Urinary bladder (tissue), 4 donors: Measurements from ENCODE around the gene POLRMT. TPM values are rescaled to one million over a fixed set of nuclear protein-coding genes. Genes with fewer than 3 reads are reported as not detected.
"Not testable (repeated sequence)": the region's sequence is repeated elsewhere in the genome, so short reads cannot be mapped to it uniquely, and the experiment has no call there.

Experiments
- DNase-seq: peaks from one replicate; pipeline ENCODE4 v3.0.0-alpha.2; 2015; ENCODE audit errors: extremely low spot score
- H3K27ac ChIP-seq: one replicate; pipeline ENCODE4 v1.5.1; 2013; ENCODE audit warnings: low read depth, mild to moderate bottlenecking, moderate library complexity
- H3K36me3 ChIP-seq: one replicate; pipeline ENCODE4 v1.6.1; 2013; ENCODE audit warnings: mild to moderate bottlenecking, moderate library complexity; ENCODE audit not compliant: insufficient read depth
- H3K4me1 ChIP-seq: one replicate; pipeline ENCODE4 v1.6.1; 2013; ENCODE audit warnings: mild to moderate bottlenecking, moderate library complexity; ENCODE audit not compliant: insufficient read depth
- H3K4me3 ChIP-seq: one replicate; pipeline ENCODE4 v1.5.1; 2013; ENCODE audit warnings: low read depth, low read length
- WGBS: extraction: QIAGEN DNeasy Blood & Tissue Kit; methylation state at CpG from one replicate; pipeline ENCODE4 v1.1.7; 2013; 5-methylcytosine and 5-hydroxymethylcytosine counted together
- polyA plus RNA-seq: library from polyadenylated mRNA; stranded (reverse); fragments of 200-250 nt; gene quantifications from one replicate; pipeline ENCODE4 v1.2.3, GENCODE V29; 2013
- total RNA-seq: library from RNA; depleted of rRNA; stranded (reverse); fragments of >200 nt; gene quantifications from one replicate; pipeline ENCODE4 v1.2.3, GENCODE V29; 2014
- donor health status: healthy with polysubstance abuse.
- donor health status: healthy.

The POLRMT gene
- total and polyA plus RNA-seq, 2 donors: 10.3 to 44.6 TPM

- Histone ChIP-seq H3K36me3 (no peaks in the 10 kb centered on the region), H3K4me3 (peak overlapping the region; percentile 41)
- 19% methylated on average over 54 of the region's 54 CpGs for WGBS
These were observed 44.3 kb downstream of the POLRMT start for GRCh38 chr19:588741-589692.

GRCh38 chr19:588093-588740 lies 45.1 kb downstream of the POLRMT start:
- no peaks in the 10 kb centered on the region for H3K36me3 ChIP-seq
- WGBS: 8% methylated on average over 41 of the region's 41 CpGs
- no peak overlapping the region for H3K4me3 ChIP-seq
- H3K27ac ChIP-seq: no peak overlapping the region
- peaks cover 3% of the 10 kb centered on the region for H3K4me1 ChIP-seq
- no peak for DNase-seq

More at GRCh38 chr19:588741-589692, 44.3 kb downstream of the POLRMT start:
- Histone ChIP-seq H3K4me1 (peaks cover 3% of the 10 kb centered on the region), H3K27ac (no peak overlapping the region)
- DNase-seq: no peak

GRCh38 chr19:585551-586110 lies 47.7 kb downstream of the POLRMT start:
- Histone ChIP-seq H3K4me1 (peaks cover 3% of the 10 kb centered on the region), H3K27ac (no peak overlapping the region), H3K36me3 (no peaks in the 10 kb centered on the region), H3K4me3 (no peak overlapping the region)
- WGBS: 65% methylated on average over 10 of the region's 10 CpGs
- no peak for DNase-seq

- H3K36me3 ChIP-seq, H3K27ac ChIP-seq, DNase-seq, H3K4me1 ChIP-seq, H3K4me3 ChIP-seq: not testable (repeated sequence)
- 86% methylated on average over 34 of the region's 34 CpGs for WGBS
These were observed 48.2 kb downstream of the POLRMT start for GRCh38 chr19:585146-585545.

GRCh38 chr19:584240-585001 lies 48.9 kb downstream of the POLRMT start:
- 24% methylated on average over 38 of the region's 38 CpGs for WGBS
- H3K27ac ChIP-seq: no peak overlapping the region
- peaks cover 1% of the 10 kb centered on the region for H3K4me1 ChIP-seq
- no peaks in the 10 kb centered on the region for H3K36me3 ChIP-seq
- H3K4me3 ChIP-seq: no peak overlapping the region
- no peak for DNase-seq

- 73% methylated on average over 5 of the region's 5 CpGs for WGBS
- H3K4me1 ChIP-seq: no peaks in the 10 kb centered on the region
- no peaks in the 10 kb centered on the region for H3K36me3 ChIP-seq
- DNase-seq: no peak
- no peak overlapping the region for H3K4me3 ChIP-seq
- H3K27ac ChIP-seq: no peak overlapping the region
These were observed 49.4 kb downstream of the POLRMT start for GRCh38 chr19:583968-584239.

- H3K27ac ChIP-seq: no peak overlapping the region
- no peaks in the 10 kb centered on the region for H3K36me3 ChIP-seq
- H3K4me3 ChIP-seq: no peak overlapping the region
- no peak for DNase-seq
- H3K4me1 ChIP-seq: no peaks in the 10 kb centered on the region
- 87% methylated on average over 27 of the region's 27 CpGs for WGBS
These were observed 50.0 kb downstream of the POLRMT start for GRCh38 chr19:583198-583967.

- no peak overlapping the region for H3K4me3 ChIP-seq
- no peaks in the 10 kb centered on the region for H3K4me1 ChIP-seq
- 90% methylated on average over 31 of the region's 31 CpGs for WGBS
- no peak for DNase-seq
- no peak overlapping the region for H3K27ac ChIP-seq
- no peaks in the 10 kb centered on the region for H3K36me3 ChIP-seq
These were observed 50.7 kb downstream of the POLRMT start for GRCh38 chr19:582497-583197.

- Histone ChIP-seq H3K27ac (no peak overlapping the region), H3K4me1 (no peaks in the 10 kb centered on the region), H3K4me3 (no peak overlapping the region), H3K36me3 (no peaks in the 10 kb centered on the region)
- no peak for DNase-seq
- 85% methylated on average over 40 of the region's 40 CpGs for WGBS
These were observed 51.8 kb downstream of the POLRMT start for GRCh38 chr19:581399-582111.

GRCh38 chr19:580274-580835 lies 53.0 kb downstream of the POLRMT start:
- DNase-seq: no peak
- H3K4me1 ChIP-seq: no peaks in the 10 kb centered on the region
- no peak overlapping the region for H3K4me3 ChIP-seq
- no peak overlapping the region for H3K27ac ChIP-seq
- WGBS: 90% methylated on average over 22 of the region's 22 CpGs
- H3K36me3 ChIP-seq: no peaks in the 10 kb centered on the region

- no peak overlapping the region for H3K4me3 ChIP-seq
- no peak overlapping the region for H3K27ac ChIP-seq
- 94% methylated on average over 11 of the region's 11 CpGs for WGBS
- no peaks in the 10 kb centered on the region for H3K36me3 ChIP-seq
- DNase-seq: no peak
- H3K4me1 ChIP-seq: no peaks in the 10 kb centered on the region
These were observed 53.5 kb downstream of the POLRMT start for GRCh38 chr19:579842-580155.
